ENCODE results near the gene MBNL2.

Gene MBNL2

DNA sequence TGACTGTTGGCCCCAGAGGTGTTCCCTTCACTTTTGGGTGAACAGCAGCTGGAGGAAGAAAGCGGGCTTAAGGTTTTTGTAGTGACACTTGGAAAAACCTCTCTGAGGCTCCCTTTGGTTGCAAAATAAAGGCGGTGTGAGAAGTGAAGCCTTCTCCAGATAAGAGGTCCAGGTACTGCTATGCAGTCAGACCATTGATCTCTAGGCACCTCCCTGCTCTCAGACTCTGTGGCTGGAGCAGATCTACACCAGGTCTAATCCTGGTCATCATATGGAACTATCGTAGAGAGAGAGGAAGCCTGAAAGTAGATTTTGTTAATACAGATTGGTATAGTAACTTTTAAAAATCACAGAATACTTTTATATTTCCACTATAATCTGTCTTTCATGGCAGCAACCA is 47.5 kb downstream of the MBNL2 start:
- FAIRE-seq: no peak

DNA sequence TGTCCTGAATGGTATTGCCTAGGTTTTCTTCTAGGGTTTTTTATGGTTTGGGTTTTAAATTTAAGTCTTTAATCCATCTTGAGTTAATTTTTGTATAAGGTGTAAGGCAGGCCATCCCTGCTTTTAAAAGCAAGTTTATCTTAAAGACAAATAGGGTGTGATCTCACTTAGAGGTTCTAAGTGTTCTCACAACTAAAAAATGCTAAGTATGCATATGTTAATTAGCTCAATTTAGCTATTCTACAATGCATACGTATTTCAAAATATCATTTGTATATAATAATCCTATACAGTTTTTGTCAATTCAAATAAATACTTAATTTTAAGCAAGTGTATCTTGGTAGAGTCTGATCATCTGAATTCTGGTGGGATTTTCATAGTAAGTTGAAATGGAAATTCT is 50.4 kb downstream of the MBNL2 start:
- no peak for FAIRE-seq

More for the DNA sequence above, 47.5 kb downstream of the MBNL2 start:
- no peak for DNase-seq (ENCODE audit: low spot score)

GRCh38 chr13:97273341-97273831 is 51.3 kb downstream of the MBNL2 start:
- DNase-seq (ENCODE audit: low spot score) (no peak), FAIRE-seq (no peak)

More for the DNA sequence above, 50.4 kb downstream of the MBNL2 start:
- DNase-seq (ENCODE audit: low spot score): no peak

GRCh38 chr13:97274829-97275649 is 52.9 kb downstream of the MBNL2 start:
- peak; percentile 58 for DNase-seq (ENCODE audit: low spot score)
- FAIRE-seq: peak; percentile 89

- DNase-seq (ENCODE audit: low spot score): no peak
- no peak for FAIRE-seq
These were observed 53.8 kb downstream of the MBNL2 start for GRCh38 chr13:97275776-97276501.

DNA sequence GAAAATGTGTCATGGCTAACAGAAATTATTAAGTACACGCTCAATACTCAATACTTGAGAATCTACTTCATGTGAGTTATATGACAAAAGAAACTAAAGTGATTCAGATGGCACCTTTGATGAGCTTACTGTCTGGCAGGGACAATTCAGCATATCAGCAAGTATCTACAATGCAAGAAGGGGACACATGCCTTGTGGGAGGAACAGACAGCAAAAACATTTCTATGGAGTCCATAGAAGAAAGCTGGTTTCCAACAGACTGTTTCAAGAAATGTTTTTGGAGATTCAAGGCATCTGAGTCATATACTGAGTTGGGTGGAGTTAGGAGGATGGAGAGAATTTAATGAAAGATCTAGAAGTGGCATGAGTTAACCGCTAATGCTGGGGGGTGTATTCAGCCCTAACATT is 54.7 kb downstream of the MBNL2 start:
- no peak for FAIRE-seq
- peak; percentile 30 for DNase-seq (ENCODE audit: low spot score)

DNA sequence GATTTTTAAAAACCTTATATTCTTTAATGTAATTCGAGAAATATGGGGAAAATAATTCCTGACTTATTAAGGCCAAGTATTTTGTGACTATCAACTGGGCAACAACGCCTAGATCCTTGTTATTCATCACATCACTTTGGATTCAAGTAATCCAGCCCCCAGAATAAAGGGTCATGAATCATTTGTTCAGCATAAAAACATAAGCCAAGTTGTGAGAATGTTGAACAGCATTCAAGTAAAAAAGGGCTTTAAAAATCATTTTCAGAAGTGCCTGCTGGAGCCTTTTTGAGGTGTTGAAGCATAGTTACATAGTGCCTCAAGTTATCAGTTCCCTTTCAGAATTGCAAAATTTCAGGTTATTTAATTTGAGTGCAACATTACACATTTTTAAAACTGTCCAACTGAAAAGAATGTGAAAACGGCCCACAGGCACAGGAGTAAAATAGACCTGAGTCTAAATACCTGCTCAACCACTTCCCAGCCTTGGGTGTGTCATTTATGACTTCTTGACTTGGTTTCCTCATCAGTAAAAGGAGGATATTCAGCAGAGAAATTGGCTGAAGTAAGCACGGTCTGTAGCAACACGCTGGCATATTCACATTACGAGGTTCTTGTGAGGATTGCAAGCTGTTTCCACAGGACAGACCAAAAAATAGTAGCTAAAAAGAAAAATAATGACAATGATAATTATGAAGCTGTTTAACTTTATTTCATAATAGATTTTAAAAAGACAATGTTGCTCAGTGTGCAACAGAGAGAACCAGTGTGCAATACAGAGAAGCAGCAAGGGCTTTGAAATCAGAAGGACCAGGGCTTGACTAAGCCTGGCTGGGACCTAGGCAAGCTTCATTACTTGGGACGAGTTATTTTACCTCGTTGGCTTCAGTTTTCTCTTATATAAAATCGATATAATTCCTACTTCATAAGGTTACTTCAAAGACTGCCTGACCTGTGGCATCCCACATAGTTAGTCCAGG is 56.6 kb downstream of the MBNL2 start:
- DNase-seq (ENCODE audit: low spot score): no peak
- no peak for FAIRE-seq

GRCh38 chr13:97279913-97280312 is 57.8 kb downstream of the MBNL2 start:
- DNase-seq (ENCODE audit: low spot score) (no peak), FAIRE-seq (peak; percentile 64)

DNA sequence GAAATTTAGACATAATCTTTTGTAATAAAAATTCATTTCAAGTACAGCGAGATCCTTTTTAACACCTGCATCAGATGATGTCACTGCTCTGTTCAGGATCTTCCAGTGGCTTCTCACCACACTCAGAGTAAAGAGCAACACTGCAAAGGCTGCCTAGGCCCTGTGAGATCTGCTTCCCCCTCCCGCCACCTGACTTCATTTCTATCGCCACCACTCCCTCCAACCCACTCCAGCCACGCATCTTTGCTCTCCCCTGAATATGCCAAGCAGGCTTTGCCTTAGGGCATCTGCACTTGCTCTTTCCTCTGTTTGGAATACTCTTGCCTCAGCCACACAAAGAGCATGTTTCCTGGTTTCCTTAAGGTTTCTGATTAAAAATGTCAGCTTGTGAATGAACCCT is 58.3 kb downstream of the MBNL2 start:
- FAIRE-seq (no peak), DNase-seq (ENCODE audit: low spot score) (no peak)

DNA sequence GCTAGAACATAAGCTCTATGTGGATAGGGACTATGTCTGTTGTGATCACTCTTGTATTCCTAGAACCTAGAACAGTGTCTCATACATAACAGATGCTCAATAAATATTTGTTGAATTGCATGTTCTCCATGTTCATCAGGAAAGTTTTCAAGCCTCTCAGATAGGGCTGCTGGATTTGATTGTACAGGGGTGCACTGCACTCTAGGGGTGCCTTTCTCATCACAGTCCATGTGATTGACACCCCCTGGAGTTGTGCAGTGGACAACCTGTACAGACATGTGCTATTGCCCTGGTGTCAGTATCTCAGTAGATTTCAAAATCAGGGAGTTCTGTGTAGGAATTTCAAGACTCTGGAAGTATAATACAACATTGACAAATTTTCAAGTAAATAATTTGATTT is 58.9 kb downstream of the MBNL2 start:
- FAIRE-seq: no peak
- no peak for DNase-seq (ENCODE audit: low spot score)

- DNase-seq (ENCODE audit: low spot score) (no peak), FAIRE-seq (no peak)
These were observed 60.6 kb downstream of the MBNL2 start for GRCh38 chr13:97282705-97283104.

- no peak for FAIRE-seq
- DNase-seq (ENCODE audit: low spot score): no peak
These were observed 61.8 kb downstream of the MBNL2 start for GRCh38 chr13:97283888-97284287.

- DNase-seq (ENCODE audit: low spot score) (no peak), FAIRE-seq (no peak)
These were observed 62.4 kb downstream of the MBNL2 start for GRCh38 chr13:97284558-97284957.

- FAIRE-seq (no peak), DNase-seq (ENCODE audit: low spot score) (no peak)
These were observed 63.3 kb downstream of the MBNL2 start for GRCh38 chr13:97285221-97285955.

DNA sequence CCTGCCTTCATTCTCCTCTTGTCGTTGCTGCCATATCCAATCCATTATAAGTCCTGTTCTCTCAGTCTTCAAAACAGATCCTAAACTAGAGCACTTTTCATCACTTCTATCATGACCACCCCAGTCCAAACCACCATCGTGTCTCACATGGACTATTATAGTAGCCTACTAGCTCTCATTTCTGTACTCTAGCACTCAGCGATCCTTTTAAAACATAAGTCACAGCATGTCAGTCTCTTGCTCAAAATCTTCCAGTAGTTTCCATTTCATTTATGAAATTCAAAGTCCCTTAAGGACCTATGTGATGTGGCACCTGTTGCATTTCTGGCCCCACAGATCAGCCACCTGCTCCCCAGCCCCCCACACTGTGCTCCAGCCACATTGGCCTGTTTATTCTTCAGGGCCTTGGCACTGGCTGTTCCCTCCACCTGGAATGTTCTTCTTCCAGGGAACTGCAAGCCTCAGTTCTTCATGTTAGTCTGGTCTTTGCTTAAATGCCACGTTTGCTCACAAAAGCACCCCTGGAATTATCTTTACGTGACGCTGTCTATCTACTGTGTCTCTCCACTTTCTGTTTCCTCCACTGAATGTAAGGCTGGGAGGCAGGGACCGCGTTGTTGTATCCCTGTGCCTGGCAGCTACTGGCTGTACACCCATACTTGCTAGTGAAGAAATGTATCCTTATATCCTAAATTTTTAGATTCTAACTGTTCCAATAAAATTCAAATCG is 64.3 kb downstream of the MBNL2 start:
- DNase-seq (ENCODE audit: low spot score) (no peak), FAIRE-seq (no peak)

GRCh38 chr13:97287047-97287383 is 64.9 kb downstream of the MBNL2 start:
- FAIRE-seq (no peak), DNase-seq (ENCODE audit: low spot score) (no peak)

- FAIRE-seq (no peak), DNase-seq (ENCODE audit: low spot score) (no peak)
These were observed 66.4 kb downstream of the MBNL2 start for GRCh38 chr13:97288486-97288900.

DNA sequence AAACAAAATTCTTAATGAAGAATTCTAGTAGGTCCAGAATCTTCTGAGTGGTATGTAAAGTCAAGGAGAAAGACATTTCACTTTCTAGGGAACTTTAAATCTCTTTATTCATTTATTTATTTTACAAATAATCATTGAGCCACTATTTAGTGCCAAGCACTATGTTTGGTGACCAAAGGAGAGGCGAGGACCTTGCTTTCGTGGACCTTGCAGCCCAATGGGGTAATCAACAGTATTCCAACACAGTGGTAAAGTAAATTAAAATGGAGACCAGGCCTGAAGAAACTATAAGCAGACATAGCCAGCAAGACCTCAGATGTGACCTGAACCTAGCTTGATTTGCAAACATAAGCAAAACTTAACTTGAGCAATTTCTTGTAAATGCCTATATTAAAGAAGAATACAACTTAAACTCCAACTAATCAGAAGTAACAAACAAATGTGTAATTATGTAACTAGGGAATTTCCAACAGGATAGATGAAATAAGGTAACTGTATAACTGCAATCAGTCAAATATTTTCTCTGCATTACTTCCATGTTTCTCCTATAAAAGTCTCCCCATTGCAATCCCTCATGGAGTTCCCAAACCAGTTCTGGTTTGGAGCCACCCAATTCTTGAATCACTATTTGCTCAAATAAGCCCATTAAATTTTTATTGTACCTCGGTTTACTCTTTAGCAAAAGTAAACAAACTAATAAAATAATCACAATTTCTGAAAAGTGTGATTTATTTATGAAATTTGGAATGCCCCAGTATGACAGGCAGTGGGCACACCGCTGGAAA is 67.6 kb downstream of the MBNL2 start:
- DNase-seq (ENCODE audit: low spot score) (no peak), FAIRE-seq (no peak)
